ENCODE results near the gene TSPO2. TPM values are rescaled to one million over a fixed set of nuclear protein-coding genes. Genes with fewer than 3 reads are reported as not detected.

Gene TSPO2
- total RNA-seq, 1 donor = not detected

DNA sequence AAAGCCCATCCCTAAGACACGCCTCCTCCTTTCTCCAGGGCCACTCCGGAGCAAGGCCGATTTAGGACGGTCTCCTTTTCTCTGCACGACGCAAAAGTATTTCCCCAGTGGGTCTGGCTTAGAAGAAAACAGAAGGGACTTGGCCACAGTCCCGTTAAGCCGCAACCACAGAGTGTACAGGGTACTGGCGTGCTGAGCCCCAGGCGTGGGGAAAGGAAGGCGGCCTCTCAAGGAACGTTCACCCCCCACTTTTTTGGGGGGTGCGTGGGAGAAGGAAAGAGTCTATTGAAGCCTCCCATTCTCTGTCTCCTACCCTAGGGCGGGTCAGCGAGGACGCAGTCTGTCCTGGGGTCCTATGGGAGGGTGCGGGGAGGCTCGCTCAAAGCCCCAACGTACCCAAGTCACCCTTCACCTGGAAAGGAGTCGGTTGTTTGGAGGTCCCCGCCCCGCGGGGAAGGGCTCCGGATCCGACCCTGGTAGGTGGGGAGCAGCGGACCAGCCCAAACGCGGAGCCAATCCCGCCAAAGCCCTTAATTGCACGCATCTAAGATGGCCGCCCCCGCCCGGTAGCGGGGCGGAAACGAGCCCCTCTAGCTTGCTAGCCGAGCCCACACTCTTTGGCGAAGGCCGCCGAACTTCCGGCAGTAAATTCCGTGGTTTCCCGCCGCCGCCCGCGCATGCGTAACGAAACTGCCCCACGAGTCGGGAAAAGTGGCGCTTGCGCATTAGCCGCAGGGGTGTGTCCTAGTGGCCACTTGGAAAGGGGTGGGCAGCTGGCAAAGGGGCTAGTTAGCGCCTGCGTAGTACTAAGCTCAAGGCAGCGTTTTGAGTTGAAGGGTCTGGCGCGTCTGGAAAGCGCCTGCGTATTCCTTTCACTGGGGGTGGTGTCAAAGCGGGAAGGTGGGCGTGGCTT lies 29.9 kb downstream of the TSPO2 start, which contains the start of gene OARD1:
OARD1 (minus strand) TSS at position 434 of the 913 bp plus-strand sequence. CDS start 722 bp downstream, outside the sequence.
- TF ChIP-seq, protein P1, sequence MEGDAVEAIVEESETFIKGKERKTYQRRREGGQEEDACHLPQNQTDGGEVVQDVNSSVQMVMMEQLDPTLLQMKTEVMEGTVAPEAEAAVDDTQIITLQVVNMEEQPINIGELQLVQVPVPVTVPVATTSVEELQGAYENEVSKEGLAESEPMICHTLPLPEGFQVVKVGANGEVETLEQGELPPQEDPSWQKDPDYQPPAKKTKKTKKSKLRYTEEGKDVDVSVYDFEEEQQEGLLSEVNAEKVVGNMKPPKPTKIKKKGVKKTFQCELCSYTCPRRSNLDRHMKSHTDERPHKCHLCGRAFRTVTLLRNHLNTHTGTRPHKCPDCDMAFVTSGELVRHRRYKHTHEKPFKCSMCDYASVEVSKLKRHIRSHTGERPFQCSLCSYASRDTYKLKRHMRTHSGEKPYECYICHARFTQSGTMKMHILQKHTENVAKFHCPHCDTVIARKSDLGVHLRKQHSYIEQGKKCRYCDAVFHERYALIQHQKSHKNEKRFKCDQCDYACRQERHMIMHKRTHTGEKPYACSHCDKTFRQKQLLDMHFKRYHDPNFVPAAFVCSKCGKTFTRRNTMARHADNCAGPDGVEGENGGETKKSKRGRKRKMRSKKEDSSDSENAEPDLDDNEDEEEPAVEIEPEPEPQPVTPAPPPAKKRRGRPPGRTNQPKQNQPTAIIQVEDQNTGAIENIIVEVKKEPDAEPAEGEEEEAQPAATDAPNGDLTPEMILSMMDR (IDR thresholded peaks at IDR 0.05; ENCODE audit: insufficient read depth, low read length) = no peak
- DNase-seq (ENCODE audit: low read depth) = peak; percentile 100
- peak within 1 kb of the TSS; percentile 92 for H3K4me3 ChIP-seq (ENCODE audit: low read depth, low read length)

DNA sequence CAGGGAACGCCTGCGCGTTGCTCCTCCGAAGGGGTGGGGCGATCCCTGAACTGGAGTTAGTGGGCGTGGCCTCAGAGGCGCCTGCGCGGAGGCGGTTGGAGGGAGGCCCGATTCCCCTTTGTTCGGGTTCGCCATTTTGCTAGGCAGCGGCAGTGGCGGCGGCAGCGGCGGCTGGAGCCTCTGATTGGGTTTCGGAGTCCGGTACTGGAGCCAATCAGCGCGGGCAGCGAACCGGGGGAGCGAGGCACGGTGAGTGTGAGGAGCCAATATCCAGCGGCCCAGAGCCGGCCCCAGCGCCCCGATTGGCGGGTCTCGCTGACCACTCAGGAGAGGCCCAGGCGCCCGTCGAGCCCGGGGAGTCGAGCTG lies 30.6 kb downstream of the TSPO2 start, which contains the start of gene NFYA:
NFYA (plus strand) TSS at position 139 of the 367 bp plus-strand sequence. CDS start 6,116 bp downstream, outside the sequence.
- peak within 1 kb of the TSS; percentile 92 for H3K4me3 ChIP-seq (ENCODE audit: low read depth, low read length)
- DNase-seq (ENCODE audit: low read depth) = no peak
- TF ChIP-seq, protein P1 (IDR thresholded peaks at IDR 0.05; ENCODE audit: insufficient read depth, low read length) = no peak

DNA sequence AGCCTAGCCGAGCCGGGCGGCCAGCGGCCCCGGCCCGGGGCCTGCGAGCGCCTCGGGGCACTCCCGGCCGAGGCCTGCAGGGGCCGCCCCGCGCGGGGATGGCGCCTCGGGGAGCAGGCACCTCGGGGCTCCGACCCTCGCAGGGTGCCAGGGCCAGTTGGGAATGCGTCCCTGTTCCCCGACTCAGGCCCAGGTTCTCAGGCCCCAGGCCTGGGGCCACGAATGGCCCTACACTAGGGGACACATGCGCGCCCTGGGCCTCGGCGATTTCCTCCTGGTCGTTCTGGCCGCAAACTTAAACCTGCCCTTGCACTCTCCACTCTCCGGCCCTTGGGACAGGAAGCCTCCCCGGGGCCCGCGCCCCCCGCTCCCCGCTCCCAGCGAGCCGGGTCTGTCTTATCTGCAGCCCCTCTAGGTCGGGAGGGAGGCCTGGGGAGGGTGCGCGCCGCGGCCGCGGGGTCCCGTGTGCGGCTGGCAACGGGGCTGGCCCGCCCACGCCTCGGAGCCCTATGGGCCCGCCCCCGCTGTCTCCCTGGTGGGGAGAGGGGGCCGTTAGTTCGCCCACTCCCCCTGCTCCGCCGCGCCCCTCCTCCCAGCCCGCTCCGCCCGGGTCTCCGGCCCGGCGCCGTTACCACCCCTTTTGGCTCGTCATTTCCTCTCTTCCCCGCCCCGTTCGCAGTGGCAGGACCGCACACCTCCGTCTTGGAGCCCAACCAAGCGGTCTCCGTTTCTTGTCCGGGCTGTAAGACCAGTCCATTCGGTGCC lies 31.1 kb downstream of the TSPO2 start:
- peak overlapping the region; percentile 89 for H3K4me3 ChIP-seq (ENCODE audit: low read depth, low read length)
- TF ChIP-seq, protein P1 (IDR thresholded peaks at IDR 0.05; ENCODE audit: insufficient read depth, low read length) = peak; percentile 28
- no peak for DNase-seq (ENCODE audit: low read depth)

DNA sequence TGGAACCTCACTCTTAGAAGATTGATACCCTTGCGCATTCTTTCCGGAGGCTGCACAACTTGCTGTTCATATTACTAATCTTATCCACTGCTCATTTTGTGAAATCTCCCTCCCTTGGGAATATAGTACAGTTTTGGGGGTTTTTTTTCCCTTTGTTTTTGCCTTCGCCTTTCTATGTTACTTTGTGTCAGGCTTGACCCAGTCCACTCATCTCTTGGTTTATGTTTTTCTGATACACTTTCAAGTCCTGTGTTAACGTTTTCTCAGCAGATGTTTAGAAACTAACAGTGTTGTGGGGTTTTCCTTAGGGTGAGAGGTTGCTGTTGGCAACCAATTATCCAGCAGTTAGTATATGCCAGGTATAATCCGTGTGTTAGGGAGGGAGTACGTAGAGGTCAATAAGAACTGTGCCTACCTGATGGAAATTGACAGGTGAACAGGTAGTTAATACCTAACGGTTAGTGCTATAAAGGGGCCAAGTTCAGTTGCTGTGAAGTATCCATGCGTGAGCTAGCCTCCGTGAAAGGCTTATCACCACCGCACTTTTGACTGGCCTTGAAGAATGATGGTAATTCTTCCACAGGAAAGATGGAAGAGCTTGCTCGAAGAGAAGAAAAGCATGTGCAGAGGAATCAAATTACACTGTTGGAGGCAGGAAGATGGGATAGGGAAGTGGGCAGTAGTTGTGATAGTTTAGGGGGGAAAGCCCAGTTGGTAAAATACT lies 31.9 kb downstream of the TSPO2 start:
- TF ChIP-seq, protein P1 (IDR thresholded peaks at IDR 0.05; ENCODE audit: insufficient read depth, low read length) = no peak
- DNase-seq (ENCODE audit: low read depth) = peak; percentile 82
- H3K4me3 ChIP-seq (ENCODE audit: low read depth, low read length) = peak overlapping the region; percentile 89

DNA sequence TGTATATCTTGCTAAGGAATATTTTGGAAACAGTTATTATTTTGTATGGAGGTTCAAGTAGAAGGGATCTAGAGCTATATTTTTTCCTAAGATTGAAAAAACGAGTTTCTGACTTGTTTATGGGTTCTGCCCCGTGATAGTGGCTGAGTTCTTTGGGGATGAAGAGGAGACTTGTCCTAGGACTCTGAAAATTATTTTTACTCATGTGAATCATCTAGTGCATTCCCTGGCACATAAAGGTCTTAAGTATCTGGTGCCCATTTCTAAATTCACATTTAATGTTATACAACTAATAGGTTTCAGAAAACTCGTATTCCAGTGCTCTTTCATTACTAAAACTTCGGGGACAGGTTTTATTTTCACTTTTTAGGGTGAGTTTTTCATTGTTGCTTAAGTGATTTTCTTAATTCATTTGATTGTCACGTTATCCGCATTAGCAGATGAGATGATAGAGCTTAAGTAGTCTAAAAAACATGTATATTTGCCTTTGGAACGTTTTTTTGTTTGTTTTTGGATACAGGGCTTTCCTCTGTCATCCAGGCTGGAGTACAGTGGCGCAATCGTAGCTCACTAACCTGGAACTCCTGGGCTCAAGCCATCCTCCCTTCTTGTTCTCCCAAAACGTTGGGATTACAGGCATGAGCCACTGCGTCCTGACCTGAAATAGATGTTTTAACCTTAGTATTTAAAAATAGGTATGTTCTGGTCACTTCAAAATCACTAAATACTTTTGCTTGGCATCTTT lies 32.6 kb downstream of the TSPO2 start:
- TF ChIP-seq, protein P1 (IDR thresholded peaks at IDR 0.05; ENCODE audit: insufficient read depth, low read length) = no peak
- peak overlapping the region; percentile 89 for H3K4me3 ChIP-seq (ENCODE audit: low read depth, low read length)
- peak; percentile 35 for DNase-seq (ENCODE audit: low read depth)
